Measurements from ENCODE around the gene KREMEN1. TPM values are rescaled to one million over a fixed set of nuclear protein-coding genes. Genes with fewer than 3 reads are reported as not detected.

The KREMEN1 gene
- total RNA-seq, 1 experiment from 2014 or later = 5.8 TPM

- peak; percentile 55 for ATAC-seq
- Mint-ChIP-seq H3K36me3 (peaks cover 3% of the 10 kb centered on the region; the same call in 1 of the 2 replicates), H3K4me1 (peaks cover 31% of the 10 kb centered on the region), H3K27me3 (ENCODE audit: low read depth) (no peaks in the 10 kb centered on the region), H3K4me3 (no peak overlapping the region), H3K27ac (peak overlapping the region; percentile 1; the same call in 1 of the 2 replicates), H3K9me3 (no peaks in the 10 kb centered on the region)
- no peak for DNase-seq (ENCODE audit: low spot score)
- CTCF ChIA-PET = interaction anchor here (1.2 to 7.8 kb wide), 3 partner anchors 13 to 103 kb away, joined by 3 to 66 read pairs (median 4); no protein-coding TSS in a partner anchor
- TF ChIP-seq FOXJ3 (CRISPR knock-in tag; IDR thresholded peaks at IDR 0.05; ENCODE audit: borderline replicate concordance) (no peak), ZNF317 (CRISPR knock-in tag; IDR thresholded peaks at IDR 0.05; ENCODE audit: borderline replicate concordance, low read depth) (no peak), NR2C2 (CRISPR knock-in tag; IDR thresholded peaks at IDR 0.05) (no peak), ZNF121 (CRISPR knock-in tag; IDR thresholded peaks at IDR 0.05) (no peak), JAZF1 (CRISPR knock-in tag; IDR thresholded peaks at IDR 0.05) (no peak), FOXK1 (CRISPR knock-in tag; IDR thresholded peaks at IDR 0.05) (no peak), KAT7 (CRISPR knock-in tag; IDR thresholded peaks at IDR 0.05; ENCODE audit: borderline replicate concordance) (no peak), ETV6 (CRISPR knock-in tag; IDR thresholded peaks at IDR 0.05) (no peak), RELA (CRISPR knock-in tag; IDR thresholded peaks at IDR 0.05; ENCODE audit: borderline replicate concordance) (no peak), ARID4B (CRISPR knock-in tag; IDR thresholded peaks at IDR 0.05; ENCODE audit: borderline replicate concordance) (no peak), CBFB (CRISPR knock-in tag; IDR thresholded peaks at IDR 0.05; ENCODE audit: low read depth) (no peak), E2F4 (CRISPR knock-in tag; IDR thresholded peaks at IDR 0.05; ENCODE audit: borderline replicate concordance, low read depth) (no peak)
- TF ChIP-seq, protein P1, sequence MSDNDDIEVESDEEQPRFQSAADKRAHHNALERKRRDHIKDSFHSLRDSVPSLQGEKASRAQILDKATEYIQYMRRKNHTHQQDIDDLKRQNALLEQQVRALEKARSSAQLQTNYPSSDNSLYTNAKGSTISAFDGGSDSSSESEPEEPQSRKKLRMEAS (CRISPR knock-in tag; IDR thresholded peaks at IDR 0.05) = no peak
- TF ChIP-seq, protein P2, sequence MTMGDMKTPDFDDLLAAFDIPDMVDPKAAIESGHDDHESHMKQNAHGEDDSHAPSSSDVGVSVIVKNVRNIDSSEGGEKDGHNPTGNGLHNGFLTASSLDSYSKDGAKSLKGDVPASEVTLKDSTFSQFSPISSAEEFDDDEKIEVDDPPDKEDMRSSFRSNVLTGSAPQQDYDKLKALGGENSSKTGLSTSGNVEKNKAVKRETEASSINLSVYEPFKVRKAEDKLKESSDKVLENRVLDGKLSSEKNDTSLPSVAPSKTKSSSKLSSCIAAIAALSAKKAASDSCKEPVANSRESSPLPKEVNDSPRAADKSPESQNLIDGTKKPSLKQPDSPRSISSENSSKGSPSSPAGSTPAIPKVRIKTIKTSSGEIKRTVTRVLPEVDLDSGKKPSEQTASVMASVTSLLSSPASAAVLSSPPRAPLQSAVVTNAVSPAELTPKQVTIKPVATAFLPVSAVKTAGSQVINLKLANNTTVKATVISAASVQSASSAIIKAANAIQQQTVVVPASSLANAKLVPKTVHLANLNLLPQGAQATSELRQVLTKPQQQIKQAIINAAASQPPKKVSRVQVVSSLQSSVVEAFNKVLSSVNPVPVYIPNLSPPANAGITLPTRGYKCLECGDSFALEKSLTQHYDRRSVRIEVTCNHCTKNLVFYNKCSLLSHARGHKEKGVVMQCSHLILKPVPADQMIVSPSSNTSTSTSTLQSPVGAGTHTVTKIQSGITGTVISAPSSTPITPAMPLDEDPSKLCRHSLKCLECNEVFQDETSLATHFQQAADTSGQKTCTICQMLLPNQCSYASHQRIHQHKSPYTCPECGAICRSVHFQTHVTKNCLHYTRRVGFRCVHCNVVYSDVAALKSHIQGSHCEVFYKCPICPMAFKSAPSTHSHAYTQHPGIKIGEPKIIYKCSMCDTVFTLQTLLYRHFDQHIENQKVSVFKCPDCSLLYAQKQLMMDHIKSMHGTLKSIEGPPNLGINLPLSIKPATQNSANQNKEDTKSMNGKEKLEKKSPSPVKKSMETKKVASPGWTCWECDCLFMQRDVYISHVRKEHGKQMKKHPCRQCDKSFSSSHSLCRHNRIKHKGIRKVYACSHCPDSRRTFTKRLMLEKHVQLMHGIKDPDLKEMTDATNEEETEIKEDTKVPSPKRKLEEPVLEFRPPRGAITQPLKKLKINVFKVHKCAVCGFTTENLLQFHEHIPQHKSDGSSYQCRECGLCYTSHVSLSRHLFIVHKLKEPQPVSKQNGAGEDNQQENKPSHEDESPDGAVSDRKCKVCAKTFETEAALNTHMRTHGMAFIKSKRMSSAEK (CRISPR knock-in tag; IDR thresholded peaks at IDR 0.05; ENCODE audit: borderline replicate concordance) = no peak
- TF ChIP-seq, protein P3, sequence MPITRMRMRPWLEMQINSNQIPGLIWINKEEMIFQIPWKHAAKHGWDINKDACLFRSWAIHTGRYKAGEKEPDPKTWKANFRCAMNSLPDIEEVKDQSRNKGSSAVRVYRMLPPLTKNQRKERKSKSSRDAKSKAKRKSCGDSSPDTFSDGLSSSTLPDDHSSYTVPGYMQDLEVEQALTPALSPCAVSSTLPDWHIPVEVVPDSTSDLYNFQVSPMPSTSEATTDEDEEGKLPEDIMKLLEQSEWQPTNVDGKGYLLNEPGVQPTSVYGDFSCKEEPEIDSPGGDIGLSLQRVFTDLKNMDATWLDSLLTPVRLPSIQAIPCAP (CRISPR knock-in tag; IDR thresholded peaks at IDR 0.05) = no peak
- TF ChIP-seq, protein P4, sequence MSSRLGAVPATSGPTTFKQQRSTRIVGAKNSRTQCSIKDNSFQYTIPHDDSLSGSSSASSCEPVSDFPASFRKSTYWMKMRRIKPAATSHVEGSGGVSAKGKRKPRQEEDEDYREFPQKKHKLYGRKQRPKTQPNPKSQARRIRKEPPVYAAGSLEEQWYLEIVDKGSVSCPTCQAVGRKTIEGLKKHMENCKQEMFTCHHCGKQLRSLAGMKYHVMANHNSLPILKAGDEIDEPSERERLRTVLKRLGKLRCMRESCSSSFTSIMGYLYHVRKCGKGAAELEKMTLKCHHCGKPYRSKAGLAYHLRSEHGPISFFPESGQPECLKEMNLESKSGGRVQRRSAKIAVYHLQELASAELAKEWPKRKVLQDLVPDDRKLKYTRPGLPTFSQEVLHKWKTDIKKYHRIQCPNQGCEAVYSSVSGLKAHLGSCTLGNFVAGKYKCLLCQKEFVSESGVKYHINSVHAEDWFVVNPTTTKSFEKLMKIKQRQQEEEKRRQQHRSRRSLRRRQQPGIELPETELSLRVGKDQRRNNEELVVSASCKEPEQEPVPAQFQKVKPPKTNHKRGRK (CRISPR knock-in tag; IDR thresholded peaks at IDR 0.05; ENCODE audit: borderline replicate concordance) = no peak
- TF ChIP-seq, protein P5, sequence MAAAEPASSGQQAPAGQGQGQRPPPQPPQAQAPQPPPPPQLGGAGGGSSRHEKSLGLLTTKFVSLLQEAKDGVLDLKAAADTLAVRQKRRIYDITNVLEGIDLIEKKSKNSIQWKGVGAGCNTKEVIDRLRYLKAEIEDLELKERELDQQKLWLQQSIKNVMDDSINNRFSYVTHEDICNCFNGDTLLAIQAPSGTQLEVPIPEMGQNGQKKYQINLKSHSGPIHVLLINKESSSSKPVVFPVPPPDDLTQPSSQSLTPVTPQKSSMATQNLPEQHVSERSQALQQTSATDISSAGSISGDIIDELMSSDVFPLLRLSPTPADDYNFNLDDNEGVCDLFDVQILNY (CRISPR knock-in tag; IDR thresholded peaks at IDR 0.05) = no peak
- TF ChIP-seq, protein P6, sequence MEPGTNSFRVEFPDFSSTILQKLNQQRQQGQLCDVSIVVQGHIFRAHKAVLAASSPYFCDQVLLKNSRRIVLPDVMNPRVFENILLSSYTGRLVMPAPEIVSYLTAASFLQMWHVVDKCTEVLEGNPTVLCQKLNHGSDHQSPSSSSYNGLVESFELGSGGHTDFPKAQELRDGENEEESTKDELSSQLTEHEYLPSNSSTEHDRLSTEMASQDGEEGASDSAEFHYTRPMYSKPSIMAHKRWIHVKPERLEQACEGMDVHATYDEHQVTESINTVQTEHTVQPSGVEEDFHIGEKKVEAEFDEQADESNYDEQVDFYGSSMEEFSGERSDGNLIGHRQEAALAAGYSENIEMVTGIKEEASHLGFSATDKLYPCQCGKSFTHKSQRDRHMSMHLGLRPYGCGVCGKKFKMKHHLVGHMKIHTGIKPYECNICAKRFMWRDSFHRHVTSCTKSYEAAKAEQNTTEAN (CRISPR knock-in tag; IDR thresholded peaks at IDR 0.05) = no peak
- POLR2A ChIA-PET = no interaction called here
These were observed 69.3 kb downstream of the KREMEN1 start for GRCh38 chr22:29142116-29142515.

Data from WTC11 (cell line).